Activated naive CD8-positive, alpha-beta T cell (primary cell): ENCODE results near the gene NACAD.

Experiments used
- H3K27ac Mint-ChIP-seq: one replicate; pipeline ENCODE4 v1.8.0; 2021; ENCODE audit warnings: mixed read lengths
- H3K27me3 Mint-ChIP-seq: one replicate; pipeline ENCODE4 v1.8.0; 2021; ENCODE audit warnings: mixed read lengths
- H3K36me3 Mint-ChIP-seq: one replicate; pipeline ENCODE4 v1.8.0; 2021; ENCODE audit warnings: mixed read lengths
- H3K4me1 Mint-ChIP-seq: one replicate; pipeline ENCODE4 v1.8.0; 2021; ENCODE audit warnings: low read depth, mixed read lengths
- H3K4me3 Mint-ChIP-seq: one replicate; pipeline ENCODE4 v1.8.0; 2021; ENCODE audit warnings: mild to moderate bottlenecking, mixed read lengths
- H3K9me3 Mint-ChIP-seq: one replicate; pipeline ENCODE4 v1.8.0; 2021; ENCODE audit warnings: low read depth, mixed read lengths

Gene NACAD

DNA sequence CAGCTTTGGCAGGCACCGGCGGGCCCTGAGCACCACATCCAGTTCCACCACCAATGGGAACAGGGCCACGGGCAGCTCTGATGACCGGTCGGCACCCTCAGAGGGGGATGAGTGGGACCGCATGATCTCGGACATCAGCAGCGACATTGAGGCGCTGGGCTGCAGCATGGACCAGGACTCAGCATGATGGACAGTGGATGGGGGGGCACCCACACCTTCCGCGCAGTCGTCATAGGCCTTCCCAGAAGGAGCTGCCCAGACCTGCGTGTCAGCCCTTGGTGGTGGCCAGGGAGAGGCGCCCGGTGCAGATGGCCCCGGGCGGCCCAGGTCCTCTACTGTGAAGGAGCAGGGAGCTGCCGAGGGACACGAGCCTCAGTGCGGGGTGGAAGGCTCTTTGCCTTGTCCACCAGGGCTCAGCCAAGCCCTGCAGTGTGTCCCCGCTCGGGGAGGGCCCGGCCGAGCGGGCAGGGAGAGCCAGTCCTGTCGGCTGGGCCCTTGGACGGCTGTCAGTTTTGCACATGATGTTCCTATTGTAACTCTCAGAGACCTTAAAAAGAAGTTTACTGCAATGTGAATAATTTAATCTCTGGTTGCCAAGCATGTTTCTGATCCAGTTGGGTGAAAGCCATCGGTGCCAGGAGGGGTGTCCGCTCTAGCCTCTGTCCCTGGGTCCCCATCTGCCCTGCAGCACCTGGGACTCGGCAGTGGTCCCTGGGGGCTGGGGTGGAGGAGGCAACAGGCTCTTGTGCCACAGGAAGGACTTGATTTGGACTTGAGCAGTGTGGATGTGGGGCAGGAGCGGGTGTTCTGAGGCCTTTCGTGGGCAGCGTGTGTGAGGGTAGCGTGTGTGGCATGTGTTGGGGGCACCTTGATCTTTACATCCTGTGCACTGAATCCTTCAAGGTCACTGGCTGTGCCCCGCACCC, 12.6 kb downstream of the NACAD start:
- H3K9me3 Mint-ChIP-seq, result no peaks in the 10 kb centered on the region
- no peak overlapping the region for H3K4me3 Mint-ChIP-seq
- H3K4me1 Mint-ChIP-seq, result peaks cover 1% of the 10 kb centered on the region
- H3K36me3 Mint-ChIP-seq, result no peaks in the 10 kb centered on the region
- no peak overlapping the region for H3K27ac Mint-ChIP-seq
- no peaks in the 10 kb centered on the region for H3K27me3 Mint-ChIP-seq

DNA sequence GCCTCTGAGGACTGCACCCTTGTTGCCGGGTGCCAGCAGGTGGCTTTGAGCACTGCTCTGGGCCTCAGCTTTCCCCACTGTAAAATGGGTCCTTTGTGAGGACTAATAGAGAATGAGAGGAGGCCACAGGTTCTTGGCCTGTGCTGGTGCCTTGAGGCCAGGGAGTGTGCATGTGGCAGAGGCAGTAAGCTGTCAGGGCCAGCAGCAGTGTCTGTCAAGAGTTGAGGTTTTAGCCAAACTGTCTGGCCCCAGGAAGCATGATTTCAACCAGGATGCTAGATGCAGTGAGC, 13.5 kb downstream of the NACAD start:
- Mint-ChIP-seq H3K36me3 (no peaks in the 10 kb centered on the region), H3K4me3 (no peak overlapping the region), H3K4me1 (peaks cover 1% of the 10 kb centered on the region), H3K27ac (no peak overlapping the region), H3K27me3 (no peaks in the 10 kb centered on the region), H3K9me3 (no peaks in the 10 kb centered on the region)

DNA sequence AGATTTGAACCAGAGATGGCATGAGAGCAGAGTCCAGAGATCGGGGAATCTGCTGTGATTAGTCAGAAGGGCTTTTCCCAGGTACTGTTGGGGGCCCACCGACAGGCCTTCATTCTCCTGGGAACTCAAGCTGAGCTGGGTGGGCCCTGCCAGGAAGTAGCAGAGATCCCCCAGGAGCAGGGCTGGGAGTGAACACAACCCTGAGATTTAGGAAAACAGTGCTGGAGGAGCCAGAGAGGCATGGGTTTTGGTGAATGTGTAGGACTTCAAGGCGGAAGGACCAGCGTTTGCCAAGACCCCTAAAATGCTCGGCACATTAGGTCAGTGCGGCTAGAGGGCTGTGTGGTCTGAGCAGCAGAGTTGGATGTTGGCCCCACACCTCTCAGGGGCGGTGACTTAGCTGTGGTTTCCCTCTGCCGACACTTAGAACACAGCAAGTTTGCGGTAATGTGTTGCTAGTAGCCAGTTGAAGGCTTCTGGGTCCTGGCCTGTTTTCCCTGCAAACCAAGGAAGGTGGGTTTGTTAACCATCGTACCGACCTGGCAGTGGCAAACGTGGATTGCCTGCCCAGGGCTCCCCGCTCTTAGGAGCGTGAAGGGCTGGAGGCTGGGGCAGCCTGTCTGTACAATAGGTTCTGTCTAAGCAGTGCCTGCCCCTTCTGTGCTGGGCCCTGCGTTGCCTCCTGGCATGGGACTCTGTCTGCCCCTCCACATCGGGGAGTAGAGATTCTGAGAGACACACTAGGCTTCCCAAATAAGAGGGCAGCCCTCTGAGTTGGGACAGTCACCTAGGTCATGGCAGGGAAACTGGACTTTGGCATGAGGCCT, 14.0 kb downstream of the NACAD start:
- Mint-ChIP-seq H3K36me3 (no peaks in the 10 kb centered on the region), H3K4me1 (peaks cover 1% of the 10 kb centered on the region), H3K4me3 (no peak overlapping the region), H3K27ac (no peak overlapping the region), H3K9me3 (no peaks in the 10 kb centered on the region), H3K27me3 (no peaks in the 10 kb centered on the region)

DNA sequence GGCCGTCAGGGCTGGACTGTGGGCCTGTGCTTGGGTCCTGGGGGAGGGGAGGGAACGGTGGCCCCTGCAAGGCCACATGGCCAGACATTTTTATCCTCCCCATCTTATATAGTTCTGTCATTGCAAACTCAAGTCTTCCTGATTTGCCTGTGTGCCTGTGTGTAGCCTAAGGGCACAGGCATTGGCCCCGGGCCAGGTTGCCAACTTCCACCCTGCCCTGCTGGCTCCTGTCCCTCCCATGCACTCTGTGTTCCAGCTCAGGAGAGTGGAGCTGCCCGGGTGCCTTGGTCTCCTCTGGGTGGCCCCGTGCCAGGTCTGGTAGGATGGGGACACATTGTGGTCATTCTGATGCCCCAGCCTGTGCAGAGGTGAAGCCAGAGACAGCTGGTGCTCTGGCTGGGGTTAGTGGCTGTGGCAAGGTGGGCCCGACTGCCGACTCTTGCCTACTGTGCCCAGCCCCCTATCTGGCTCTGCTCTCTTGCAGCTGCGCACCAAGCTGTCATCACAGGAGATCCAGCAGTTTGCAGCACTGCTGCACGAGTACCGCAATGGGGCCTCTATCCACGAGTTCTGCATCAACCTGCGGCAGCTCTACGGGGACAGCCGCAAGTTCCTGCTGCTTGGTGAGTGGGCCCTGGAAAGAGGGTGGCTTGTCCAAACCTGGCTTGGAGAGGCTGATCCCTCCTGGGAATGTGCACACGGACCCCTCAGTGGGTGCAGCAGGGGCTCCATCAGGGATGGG, 14.8 kb downstream of the NACAD start:
- Mint-ChIP-seq H3K4me3 (no peak overlapping the region), H3K4me1 (peaks cover 1% of the 10 kb centered on the region), H3K9me3 (no peaks in the 10 kb centered on the region), H3K27me3 (no peaks in the 10 kb centered on the region), H3K36me3 (no peaks in the 10 kb centered on the region), H3K27ac (no peak overlapping the region)

DNA sequence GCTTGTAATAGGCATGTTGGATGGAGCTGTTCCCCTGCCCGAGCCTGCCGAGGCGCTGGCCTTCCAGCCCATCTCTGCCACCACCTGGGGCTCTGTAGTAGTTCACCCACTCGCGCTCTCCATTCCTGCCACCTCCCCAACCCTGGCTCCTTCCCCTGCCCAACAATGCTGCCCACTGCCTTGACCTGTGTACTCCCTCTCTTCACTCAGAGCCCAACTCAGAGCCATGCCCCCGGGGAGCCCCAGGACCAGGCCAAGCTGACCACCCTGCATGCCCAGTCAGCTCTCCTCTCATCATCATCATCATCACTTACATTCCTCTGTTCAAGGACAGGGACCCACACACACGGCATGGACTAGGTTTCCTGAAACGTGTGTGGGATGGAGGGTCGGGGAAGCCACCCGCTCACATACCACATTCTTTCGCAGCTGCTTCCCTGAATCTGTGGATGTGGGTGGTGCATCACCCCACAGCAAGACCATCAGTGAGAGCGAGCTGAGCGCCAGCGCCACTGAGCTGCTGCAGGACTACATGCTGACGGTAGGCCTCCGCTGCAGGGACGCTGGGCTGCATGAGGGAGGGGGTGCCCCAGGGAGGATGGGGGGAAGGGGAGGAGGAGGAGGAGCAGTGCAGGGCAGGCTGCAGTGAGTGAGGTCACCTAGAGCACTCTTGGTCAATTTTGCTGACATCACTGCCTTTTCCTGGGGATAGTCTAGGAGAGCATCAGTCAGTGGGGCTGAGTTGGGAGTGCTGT, 15.6 kb downstream of the NACAD start:
- Mint-ChIP-seq H3K4me1 (peaks cover 1% of the 10 kb centered on the region), H3K27me3 (no peaks in the 10 kb centered on the region), H3K4me3 (no peak overlapping the region), H3K36me3 (no peaks in the 10 kb centered on the region), H3K9me3 (no peaks in the 10 kb centered on the region), H3K27ac (peak overlapping the region; percentile 1)

DNA sequence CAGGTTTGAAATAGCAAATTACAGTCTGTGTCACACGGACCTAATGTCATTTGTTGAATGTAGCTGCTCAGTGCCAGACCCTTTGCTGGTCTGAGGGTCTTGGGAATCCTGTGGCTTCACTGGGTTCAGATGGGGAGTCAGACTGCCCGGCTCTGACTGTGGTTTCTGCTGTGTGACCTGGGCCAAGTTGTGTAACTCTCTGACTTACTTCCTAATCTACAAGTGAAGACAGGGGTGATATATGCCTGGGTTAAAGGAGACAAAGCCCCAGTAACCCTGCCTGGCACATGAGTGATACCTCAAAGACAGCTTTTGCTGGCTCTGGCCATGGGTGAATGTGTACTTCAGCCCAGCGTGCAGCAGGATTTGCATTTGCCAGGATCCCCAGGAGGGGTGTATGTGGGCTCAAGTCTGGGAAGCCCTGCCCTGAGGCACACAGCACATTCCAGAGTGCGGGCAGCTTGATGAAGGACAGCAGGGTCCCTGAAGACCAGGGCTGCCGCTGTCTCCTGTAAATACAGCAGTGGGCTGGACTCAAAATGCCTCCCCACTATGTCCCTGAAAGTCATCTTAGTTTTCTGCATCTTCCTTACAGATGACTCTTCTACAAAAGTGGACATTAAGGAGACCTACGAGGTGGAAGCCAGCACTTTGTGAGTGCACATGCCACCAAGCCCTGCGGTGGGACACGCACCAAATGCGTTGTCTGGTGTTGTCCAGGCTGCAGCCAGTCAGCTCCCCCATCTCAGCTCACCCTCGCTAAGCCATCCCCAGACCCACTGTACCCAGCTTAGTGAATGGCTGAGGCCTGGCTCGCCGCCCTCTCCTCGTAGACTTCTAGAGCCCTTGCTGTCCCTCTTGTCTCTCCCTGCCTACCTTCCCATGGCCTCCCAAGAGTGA, 16.4 kb downstream of the NACAD start:
- Mint-ChIP-seq H3K4me1 (peaks cover 1% of the 10 kb centered on the region), H3K36me3 (no peaks in the 10 kb centered on the region), H3K27me3 (no peaks in the 10 kb centered on the region), H3K9me3 (no peaks in the 10 kb centered on the region), H3K4me3 (no peak overlapping the region), H3K27ac (no peak overlapping the region)

DNA sequence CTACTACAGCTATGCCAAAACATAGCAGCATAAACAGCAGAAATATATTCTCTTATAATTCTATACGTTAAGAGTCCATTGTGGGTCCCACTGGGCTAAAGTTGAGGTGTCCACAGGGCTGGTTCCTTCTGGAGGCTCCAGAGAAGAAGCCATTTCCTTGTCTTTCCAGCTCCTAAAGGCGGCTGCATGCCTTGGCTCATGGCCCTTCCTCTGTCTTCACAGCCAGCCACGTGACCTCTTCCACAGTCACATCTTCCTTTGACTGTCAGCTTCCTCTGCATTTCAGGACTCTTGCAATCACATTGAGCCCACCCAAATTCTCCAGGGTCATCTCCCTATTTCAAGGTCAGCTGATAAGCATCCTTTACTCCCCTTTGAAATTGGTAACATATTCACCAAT, 17.2 kb downstream of the NACAD start:
- no peaks in the 10 kb centered on the region for H3K9me3 Mint-ChIP-seq
- no peaks in the 10 kb centered on the region for H3K36me3 Mint-ChIP-seq
- peaks cover 2% of the 10 kb centered on the region for H3K4me1 Mint-ChIP-seq
- H3K27ac Mint-ChIP-seq, result no peak overlapping the region
- H3K4me3 Mint-ChIP-seq, result no peak overlapping the region
- H3K27me3 Mint-ChIP-seq, result no peaks in the 10 kb centered on the region

DNA sequence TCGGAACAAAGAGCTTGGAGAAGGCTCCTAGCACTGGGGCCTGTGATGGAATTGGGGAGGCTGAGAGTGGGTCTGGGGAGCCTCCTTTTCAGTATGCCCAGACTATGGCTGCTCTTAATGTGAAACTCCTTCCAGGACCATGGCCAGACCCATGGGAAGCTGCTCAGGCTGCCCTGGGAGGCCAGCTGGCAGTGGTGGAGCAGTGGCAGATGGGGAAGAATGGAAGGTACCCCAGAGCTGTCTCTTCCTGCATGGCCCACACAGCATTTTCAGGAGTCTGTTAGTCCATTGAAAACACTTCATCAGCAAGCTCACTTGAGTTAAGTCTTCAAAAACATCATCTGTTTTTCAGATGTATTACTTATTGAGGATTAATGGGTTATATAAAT, 18.5 kb downstream of the NACAD start:
- Mint-ChIP-seq H3K4me1 (peaks cover 9% of the 10 kb centered on the region), H3K27me3 (no peaks in the 10 kb centered on the region), H3K4me3 (no peak overlapping the region), H3K27ac (no peak overlapping the region), H3K9me3 (no peaks in the 10 kb centered on the region), H3K36me3 (no peaks in the 10 kb centered on the region)

DNA sequence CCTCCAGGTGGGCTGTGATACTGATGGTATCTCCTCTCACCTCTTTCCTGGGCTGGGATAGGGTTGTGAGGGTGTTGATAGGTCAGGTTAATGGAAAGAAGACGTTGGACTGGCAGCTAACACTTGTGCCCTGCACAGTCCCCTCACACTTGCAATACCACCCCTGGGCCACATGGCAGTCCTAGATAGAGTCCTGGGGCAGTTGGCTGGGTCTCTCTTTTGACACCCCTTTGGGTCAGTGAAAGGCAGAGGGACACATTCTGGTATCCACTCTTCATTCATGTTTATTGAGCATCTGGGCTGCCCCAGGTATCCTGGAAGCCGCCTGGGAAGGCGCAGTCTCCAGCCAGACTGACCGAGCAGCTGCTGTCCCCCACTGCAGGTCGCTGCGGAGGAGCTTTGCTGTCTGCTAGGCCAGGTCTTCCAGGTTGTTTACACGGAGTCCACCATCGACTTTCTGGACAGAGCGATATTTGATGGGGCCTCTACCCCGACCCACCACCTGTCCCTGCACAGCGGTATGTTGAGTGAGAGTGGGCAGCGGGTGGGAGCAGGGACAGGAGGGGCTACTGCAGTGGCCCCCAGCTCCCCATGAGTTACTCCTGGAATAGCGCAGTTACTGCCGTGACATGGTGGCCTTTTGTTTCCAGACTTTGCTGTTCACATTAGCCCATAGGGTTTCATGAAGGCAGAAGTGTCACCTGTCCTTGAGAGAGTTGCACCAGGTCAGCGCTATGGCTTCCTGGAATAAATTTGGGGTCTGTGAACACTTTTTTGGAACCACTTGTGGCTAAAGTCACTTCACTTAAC, 19.1 kb downstream of the NACAD start:
- H3K27ac Mint-ChIP-seq, result peak overlapping the region; percentile 22
- H3K9me3 Mint-ChIP-seq, result no peaks in the 10 kb centered on the region
- H3K36me3 Mint-ChIP-seq, result no peaks in the 10 kb centered on the region
- no peaks in the 10 kb centered on the region for H3K27me3 Mint-ChIP-seq
- H3K4me3 Mint-ChIP-seq, result no peak overlapping the region
- peaks cover 9% of the 10 kb centered on the region for H3K4me1 Mint-ChIP-seq

DNA sequence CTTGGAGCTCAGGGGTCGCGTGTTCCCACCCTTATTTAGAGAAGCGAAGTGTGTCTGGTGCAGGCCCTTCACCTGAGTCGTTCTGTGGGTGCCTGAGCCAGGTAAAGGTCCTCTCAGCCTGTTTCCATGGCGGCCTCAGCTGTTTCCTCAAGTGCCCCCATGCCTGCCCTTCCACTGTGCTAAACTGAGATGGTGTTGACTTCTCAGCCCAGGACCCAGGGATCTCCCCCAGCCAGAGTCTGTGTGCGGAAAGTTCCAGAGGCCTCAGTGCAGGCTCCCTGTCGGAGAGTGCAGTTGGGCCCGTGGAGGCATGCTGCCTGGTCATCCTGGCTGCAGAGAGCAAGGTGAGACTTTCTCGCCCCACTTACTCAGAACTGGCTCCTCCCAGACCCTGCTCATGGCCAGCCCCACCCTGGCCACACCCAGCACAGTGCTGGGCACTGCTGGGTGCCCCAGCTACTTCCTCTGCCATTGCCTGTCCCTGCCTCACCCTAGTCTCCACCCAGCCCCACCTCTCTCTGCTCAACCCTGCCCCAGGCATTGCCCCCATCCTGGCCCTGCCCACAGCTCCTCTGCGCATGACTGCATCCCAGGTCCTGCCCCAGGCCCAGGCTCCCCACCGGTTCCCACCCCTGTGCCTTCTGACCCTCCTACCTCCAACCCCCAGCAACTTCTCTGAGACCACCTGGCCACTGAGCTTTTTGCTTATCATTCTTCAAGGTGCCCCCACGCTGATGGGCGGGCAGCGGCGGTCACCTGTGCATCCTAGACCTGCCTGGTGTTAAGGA, 20.3 kb downstream of the NACAD start:
- peaks cover 15% of the 10 kb centered on the region for H3K4me1 Mint-ChIP-seq
- H3K9me3 Mint-ChIP-seq, result no peaks in the 10 kb centered on the region

DNA sequence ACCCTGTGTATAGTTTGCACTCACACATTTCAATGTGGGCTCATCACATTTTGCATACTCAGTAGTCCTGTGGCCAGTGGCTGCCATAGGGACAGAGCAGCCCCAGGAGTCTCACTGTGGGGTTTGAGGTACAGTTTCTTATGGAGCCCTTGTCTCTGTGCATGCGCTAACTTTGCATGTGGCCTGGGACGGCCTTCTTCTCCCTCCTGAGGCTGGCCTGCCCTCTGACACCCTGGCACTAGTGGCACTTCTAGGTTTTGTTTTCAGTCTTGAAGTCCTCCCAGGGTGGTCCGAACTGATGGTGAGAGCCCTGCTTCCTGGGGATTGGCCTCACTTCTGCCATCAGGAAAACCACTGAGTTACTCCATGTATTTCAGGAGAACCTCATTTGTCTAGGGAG, 21.2 kb downstream of the NACAD start:
- Mint-ChIP-seq H3K9me3 (no peaks in the 10 kb centered on the region), H3K4me1 (peaks cover 18% of the 10 kb centered on the region), H3K4me3 (no peak overlapping the region), H3K27me3 (no peaks in the 10 kb centered on the region), H3K27ac (peak overlapping the region; percentile 61), H3K36me3 (peaks cover 3% of the 10 kb centered on the region)

More for the DNA sequence above, 20.3 kb downstream of the NACAD start:
- Mint-ChIP-seq H3K27me3 (no peaks in the 10 kb centered on the region), H3K36me3 (peaks cover 3% of the 10 kb centered on the region), H3K27ac (peak overlapping the region; percentile 61), H3K4me3 (no peak overlapping the region)

DNA sequence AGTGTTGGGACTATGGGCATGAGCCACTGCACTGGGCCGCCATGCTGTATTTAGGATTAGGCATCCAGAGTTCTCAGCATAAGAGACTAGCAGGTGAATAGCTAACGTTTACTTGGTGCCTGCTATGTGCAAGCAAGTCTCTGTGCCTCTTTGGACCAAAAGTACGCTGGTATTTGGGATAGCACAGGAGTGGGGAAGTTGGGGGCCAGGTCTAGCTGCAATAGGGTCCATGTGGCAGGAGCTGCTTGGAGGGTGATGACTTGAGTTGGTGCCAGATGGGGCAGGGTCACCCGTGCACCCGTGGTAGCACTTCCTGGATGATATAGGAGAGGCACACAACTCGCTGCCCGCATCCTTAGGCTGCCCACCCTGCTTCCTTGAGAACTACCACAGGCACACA, 22.4 kb downstream of the NACAD start:
- Mint-ChIP-seq H3K36me3 (peaks cover 3% of the 10 kb centered on the region), H3K27ac (peak overlapping the region; percentile 73), H3K27me3 (no peaks in the 10 kb centered on the region), H3K4me1 (peaks cover 27% of the 10 kb centered on the region), H3K9me3 (no peaks in the 10 kb centered on the region), H3K4me3 (no peak overlapping the region)
